Trophoblast cell (in vitro differentiated cells and primary cell): Measurements from ENCODE around the gene TBC1D2.

Experiments
- DNase-seq, 2 donors: peaks; one replicate each; pipeline ENCODE4 v3.0.0-alpha.2; 2016
- H2AFZ ChIP-seq: 2 replicates; pipeline ENCODE4 v1.6.1; 2013; ENCODE audit warnings: low read length, moderate library complexity, mild to moderate bottlenecking; ENCODE audit not compliant: insufficient read depth, poor library complexity
- H2AK5ac ChIP-seq: 2 replicates; pipeline ENCODE4 v1.6.1; 2013; ENCODE audit warnings: mild to moderate bottlenecking, low read length
- H2BK120ac ChIP-seq: 2 replicates; pipeline ENCODE4 v1.6.1; 2013; ENCODE audit warnings: low read length, mild to moderate bottlenecking, moderate library complexity; ENCODE audit not compliant: insufficient read depth, poor library complexity
- H2BK12ac ChIP-seq: 2 replicates; pipeline ENCODE4 v1.6.1; 2013; ENCODE audit warnings: mild to moderate bottlenecking, low read length, moderate library complexity
- H2BK5ac ChIP-seq: 2 replicates; pipeline ENCODE4 v1.6.1; 2013; ENCODE audit warnings: low read length, low read depth, moderate library complexity, mild to moderate bottlenecking; ENCODE audit not compliant: poor library complexity
- H3K14ac ChIP-seq: 2 replicates; pipeline ENCODE4 v1.6.1; 2013; ENCODE audit warnings: mild to moderate bottlenecking, low read length
- H3K18ac ChIP-seq: 2 replicates; pipeline ENCODE4 v1.6.1; 2013; ENCODE audit warnings: mild to moderate bottlenecking, low read length
- H3K23ac ChIP-seq: 2 replicates; pipeline ENCODE4 v1.6.1; 2013; ENCODE audit warnings: low read length
- H3K27ac ChIP-seq: 2 replicates; pipeline ENCODE4 v1.5.1; 2013; ENCODE audit warnings: low read depth, mild to moderate bottlenecking, inconsistent platforms, low read length, moderate library complexity
- H3K27me3 ChIP-seq: 2 replicates; pipeline ENCODE4 v1.6.1; 2013; ENCODE audit warnings: inconsistent platforms, mild to moderate bottlenecking, low read length, moderate library complexity; ENCODE audit not compliant: insufficient read depth
- H3K36me3 ChIP-seq, 2 experiments: 1 replicate in 1 of 2; 2 replicates in 1 of 2; pipeline ENCODE4 v1.6.1; 2013; ENCODE audit warnings: low read length in 2 of 2, mild to moderate bottlenecking in 2 of 2, moderate library complexity in 1 of 2; ENCODE audit not compliant: insufficient read depth in 2 of 2, control insufficient read depth in 1 of 2
- H3K4ac ChIP-seq: 2 replicates; pipeline ENCODE4 v1.6.1; 2013; ENCODE audit warnings: low read depth, mild to moderate bottlenecking, low read length, moderate library complexity
- H3K4me1 ChIP-seq, 2 experiments: 1 replicate in 1 of 2; 2 replicates in 1 of 2; pipeline ENCODE4 v1.6.1; 2013; ENCODE audit warnings: low read length in 2 of 2, mild to moderate bottlenecking in 2 of 2, moderate library complexity in 1 of 2; ENCODE audit not compliant: insufficient read depth in 2 of 2, control insufficient read depth in 1 of 2
- H3K4me2 ChIP-seq: 2 replicates; pipeline ENCODE4 v1.6.1; 2013; ENCODE audit warnings: inconsistent platforms, mild to moderate bottlenecking, low read length, moderate library complexity
- H3K4me3 ChIP-seq: 2 replicates; pipeline ENCODE4 v1.5.1; 2013; ENCODE audit warnings: mild to moderate bottlenecking, low read depth, low read length, inconsistent platforms
- H3K79me1 ChIP-seq: one replicate; pipeline ENCODE4 v1.6.1; 2013; ENCODE audit warnings: low read length
- H3K79me2 ChIP-seq: 2 replicates; pipeline ENCODE4 v1.6.1; 2013; ENCODE audit warnings: low read length, mild to moderate bottlenecking; ENCODE audit not compliant: control insufficient read depth, insufficient read depth, poor library complexity
- H3K9ac ChIP-seq: 2 replicates; pipeline ENCODE4 v1.6.1; 2013; ENCODE audit warnings: mild to moderate bottlenecking, low read length
- H3K9me3 ChIP-seq: 2 replicates; pipeline ENCODE4 v1.6.1; 2013; ENCODE audit warnings: low read depth, mild to moderate bottlenecking, control low read depth, inconsistent platforms, low read length; ENCODE audit not compliant: insufficient read depth
- H4K12ac ChIP-seq: 2 replicates; pipeline ENCODE4 v1.6.1; 2013; ENCODE audit warnings: low read depth, mild to moderate bottlenecking, low read length, moderate library complexity
- H4K8ac ChIP-seq: 2 replicates; pipeline ENCODE4 v1.6.1; 2013; ENCODE audit warnings: low read depth, mild to moderate bottlenecking, low read length, moderate library complexity
- H4K91ac ChIP-seq: one replicate; pipeline ENCODE4 v1.6.1; 2013; ENCODE audit warnings: low read depth, mild to moderate bottlenecking, low read length, moderate library complexity
- WGBS: extraction: QIAGEN DNeasy Blood & Tissue Kit; methylation state at CpG from one replicate; pipeline ENCODE4 v1.1.7; 2013; ENCODE audit warnings: missing lambda C conversion rate; ENCODE audit not compliant: insufficient read length, insufficient coverage; ENCODE audit errors: extremely low coverage; 5-methylcytosine and 5-hydroxymethylcytosine counted together

Gene TBC1D2

GRCh38 chr9:98295824-98296223 lies 40.4 kb upstream of the TBC1D2 start:
- Histone ChIP-seq H3K9me3 (no peaks in the 10 kb centered on the region), H3K14ac (no peak overlapping the region), H3K4ac (no peak overlapping the region), H4K8ac (no peak overlapping the region), H2BK120ac (no peak overlapping the region), H4K91ac (no peak overlapping the region), H2AK5ac (no peak overlapping the region), H3K27ac (no peak overlapping the region), H3K9ac (no peak overlapping the region), H2AFZ (no peak overlapping the region), H3K79me1 (no peaks in the 10 kb centered on the region), H3K27me3 (no peaks in the 10 kb centered on the region), H3K23ac (no peak overlapping the region), H3K4me2 (no peak overlapping the region), H3K18ac (no peak overlapping the region), H3K4me1 (peaks cover 4 to 5% of the 10 kb centered on the region in 2 experiments), H2BK12ac (no peak overlapping the region), H3K4me3 (no peak overlapping the region), H4K12ac (no peak overlapping the region), H2BK5ac (no peak overlapping the region), H3K79me2 (no peaks in the 10 kb centered on the region), H3K36me3 (no peaks in the 10 kb centered on the region)
- no CpG with 5 or more reads among the region's 6 CpGs for WGBS
- no peak for DNase-seq

- H2BK5ac ChIP-seq = no peak overlapping the region
- no peaks in the 10 kb centered on the region for H3K79me1 ChIP-seq
- no peaks in the 10 kb centered on the region for H3K27me3 ChIP-seq
- no peak overlapping the region for H3K27ac ChIP-seq
- no peak overlapping the region for H3K4me3 ChIP-seq
- DNase-seq = peak in 1 of 2 donors; percentile 24
- no peak overlapping the region for H3K4me2 ChIP-seq
- H3K4ac ChIP-seq = no peak overlapping the region
- no peak overlapping the region for H3K14ac ChIP-seq
- no peak overlapping the region for H4K8ac ChIP-seq
- no peak overlapping the region for H3K9ac ChIP-seq
- no peak overlapping the region for H2BK12ac ChIP-seq
- no peak overlapping the region for H4K91ac ChIP-seq
- no peak overlapping the region for H3K23ac ChIP-seq
- WGBS = no CpG with 5 or more reads among the region's 5 CpGs
- H2AFZ ChIP-seq = no peak overlapping the region
- no peaks in the 10 kb centered on the region for H3K36me3 ChIP-seq
- H4K12ac ChIP-seq = no peak overlapping the region
- no peak overlapping the region for H2BK120ac ChIP-seq
- H2AK5ac ChIP-seq = no peak overlapping the region
- H3K18ac ChIP-seq = no peak overlapping the region
- H3K9me3 ChIP-seq = no peaks in the 10 kb centered on the region
- H3K79me2 ChIP-seq = no peaks in the 10 kb centered on the region
- no peaks in the 10 kb centered on the region for H3K4me1 ChIP-seq
Measured at GRCh38 chr9:98291820-98292219, 36.4 kb upstream of the TBC1D2 start.

- no peak overlapping the region for H3K23ac ChIP-seq
- H3K9me3 ChIP-seq = peaks cover 2% of the 10 kb centered on the region
- H4K91ac ChIP-seq = no peak overlapping the region
- no peak overlapping the region for H4K8ac ChIP-seq
- no peak overlapping the region for H2AK5ac ChIP-seq
- H3K36me3 ChIP-seq = no peaks in the 10 kb centered on the region
- no peak overlapping the region for H3K27ac ChIP-seq
- no peak overlapping the region for H3K14ac ChIP-seq
- no peak overlapping the region for H3K9ac ChIP-seq
- no peaks in the 10 kb centered on the region for H3K4me1 ChIP-seq
- DNase-seq = no peak
- no peak overlapping the region for H2BK120ac ChIP-seq
- H3K27me3 ChIP-seq = no peaks in the 10 kb centered on the region
- H3K79me1 ChIP-seq = no peaks in the 10 kb centered on the region
- no peak overlapping the region for H3K18ac ChIP-seq
- H3K79me2 ChIP-seq = no peaks in the 10 kb centered on the region
- H2BK12ac ChIP-seq = no peak overlapping the region
- no peak overlapping the region for H4K12ac ChIP-seq
- WGBS = no CpG with 5 or more reads among the region's 18 CpGs
- no peak overlapping the region for H2BK5ac ChIP-seq
- no peak overlapping the region for H3K4ac ChIP-seq
- no peak overlapping the region for H3K4me2 ChIP-seq
- H2AFZ ChIP-seq = no peak overlapping the region
- no peak overlapping the region for H3K4me3 ChIP-seq
Measured at GRCh38 chr9:98290411-98290810, 35.0 kb upstream of the TBC1D2 start.

GRCh38 chr9:98289614-98290201 lies 34.3 kb upstream of the TBC1D2 start:
- H3K27ac ChIP-seq = no peak overlapping the region
- no peak overlapping the region for H2BK120ac ChIP-seq
- H2AFZ ChIP-seq = no peak overlapping the region
- no CpG with 5 or more reads among the region's 12 CpGs for WGBS
- no peak overlapping the region for H3K9ac ChIP-seq
- DNase-seq = no peak
- no peak overlapping the region for H2AK5ac ChIP-seq
- H3K36me3 ChIP-seq = no peaks in the 10 kb centered on the region
- H3K4ac ChIP-seq = no peak overlapping the region
- H3K27me3 ChIP-seq = no peaks in the 10 kb centered on the region
- H3K4me1 ChIP-seq = no peaks in the 10 kb centered on the region
- H2BK12ac ChIP-seq = no peak overlapping the region
- H3K4me2 ChIP-seq = no peak overlapping the region
- no peak overlapping the region for H3K4me3 ChIP-seq
- peaks cover 2% of the 10 kb centered on the region for H3K9me3 ChIP-seq
- no peaks in the 10 kb centered on the region for H3K79me1 ChIP-seq
- no peak overlapping the region for H3K18ac ChIP-seq
- H4K12ac ChIP-seq = no peak overlapping the region
- no peaks in the 10 kb centered on the region for H3K79me2 ChIP-seq
- no peak overlapping the region for H3K23ac ChIP-seq
- no peak overlapping the region for H4K91ac ChIP-seq
- no peak overlapping the region for H2BK5ac ChIP-seq
- H3K14ac ChIP-seq = no peak overlapping the region
- no peak overlapping the region for H4K8ac ChIP-seq
